Retina (tissue), 1 donor: Measurements from ENCODE around the gene DKK2.

Source experiments
- DNase-seq: peaks from one replicate; pipeline ENCODE4 v3.0.0-alpha.2; 2016

The DKK2 gene

GRCh38 chr4:107035819-107036583 lies at the start of gene DKK2:
DKK2 (minus strand) TSS chr4:107036313; CDS start chr4:107035591, 722 bp downstream.
- peak; percentile 79 for DNase-seq

- no peak for DNase-seq
Observed at GRCh38 chr4:107077192-107077591, 41.1 kb upstream of the DKK2 start.

- no peak for DNase-seq
Observed at GRCh38 chr4:107072836-107073736, 37.0 kb upstream of the DKK2 start.

- DNase-seq, result no peak
Observed at GRCh38 chr4:107071108-107071507, 35.0 kb upstream of the DKK2 start.

GRCh38 chr4:107069049-107069448 lies 32.9 kb upstream of the DKK2 start:
- DNase-seq, result no peak

GRCh38 chr4:107068116-107068515 lies 32.0 kb upstream of the DKK2 start:
- DNase-seq, result no peak

- DNase-seq, result no peak
Observed at GRCh38 chr4:107066621-107067020, 30.5 kb upstream of the DKK2 start.

GRCh38 chr4:107065201-107065600 lies 29.1 kb upstream of the DKK2 start:
- no peak for DNase-seq

GRCh38 chr4:107060388-107060787 lies 24.3 kb upstream of the DKK2 start:
- no peak for DNase-seq

- no peak for DNase-seq
Observed at GRCh38 chr4:107058828-107059227, 22.7 kb upstream of the DKK2 start.

- DNase-seq, result no peak
Observed at GRCh38 chr4:107050525-107051135, 14.5 kb upstream of the DKK2 start.

- DNase-seq, result no peak
Observed at GRCh38 chr4:107046261-107046660, 10.1 kb upstream of the DKK2 start.

GRCh38 chr4:107044170-107044569 lies 8.1 kb upstream of the DKK2 start:
- no peak for DNase-seq

GRCh38 chr4:107037199-107037584 lies 1.1 kb upstream of the DKK2 start:
- peak; percentile 85 for DNase-seq

GRCh38 chr4:107036584-107037198 lies 578 bp upstream of the DKK2 start:
- peak; percentile 81 for DNase-seq

- DNase-seq, result peak; percentile 84
Observed at GRCh38 chr4:107034996-107035818, 906 bp downstream of the DKK2 start.

- peak; percentile 91 for DNase-seq
Observed at GRCh38 chr4:107034091-107034995, 1.8 kb downstream of the DKK2 start.

- no peak for DNase-seq
Observed at GRCh38 chr4:107027379-107027778, 8.7 kb downstream of the DKK2 start.

GRCh38 chr4:107018344-107018735 lies 17.8 kb downstream of the DKK2 start:
- DNase-seq, result no peak

- DNase-seq, result no peak
Observed at GRCh38 chr4:107017443-107018343, 18.4 kb downstream of the DKK2 start.
